ENCODE data around the gene SCARB2. TPM values are rescaled to one million over a fixed set of nuclear protein-coding genes. Genes with fewer than 3 reads are reported as not detected.

The SCARB2 gene
- total RNA-seq, 1 donor from 2014 or later: 9.4 TPM

DNA sequence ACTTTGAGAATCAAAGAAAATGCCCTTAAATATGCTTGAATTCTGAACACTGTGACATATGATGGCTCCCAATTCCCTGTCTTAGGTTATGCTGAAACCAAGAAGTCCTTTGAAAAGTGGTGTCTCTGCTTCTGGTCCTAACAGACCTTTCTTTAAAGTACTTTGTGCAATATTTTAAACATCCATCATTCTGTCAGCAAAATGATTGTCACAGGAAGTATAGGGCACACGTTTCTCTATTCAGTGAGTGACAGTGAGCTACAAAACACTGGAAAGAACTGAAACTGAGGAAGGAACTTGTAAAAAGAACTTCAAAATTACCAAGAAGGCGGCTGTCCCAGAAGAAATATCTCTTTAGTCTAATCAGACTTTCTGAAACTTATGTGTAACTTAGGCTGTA lies 53.3 kb downstream of the SCARB2 start:
- intact Hi-C loops (cut with micrococcal nuclease): no loop called here

DNA sequence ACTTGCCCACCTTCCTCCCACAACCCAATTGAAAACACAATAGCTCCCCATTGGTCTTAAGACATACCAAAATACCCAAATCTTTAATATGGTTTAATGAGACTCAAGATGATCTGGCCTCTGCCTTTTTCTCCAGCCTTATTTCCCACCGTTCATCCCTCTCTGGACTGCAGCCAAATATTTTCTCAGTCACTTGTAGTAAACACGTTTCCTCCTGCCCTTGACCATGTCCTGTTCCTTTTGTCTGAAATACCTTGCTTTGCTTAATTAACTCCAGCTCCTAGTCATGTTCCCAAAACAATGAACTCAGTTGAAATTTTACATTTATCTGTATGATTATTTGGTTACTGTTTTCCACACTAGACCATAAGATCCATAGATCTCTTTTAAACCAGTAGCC lies 57.0 kb downstream of the SCARB2 start:
- intact Hi-C loops (cut with micrococcal nuclease): no loop called here

DNA sequence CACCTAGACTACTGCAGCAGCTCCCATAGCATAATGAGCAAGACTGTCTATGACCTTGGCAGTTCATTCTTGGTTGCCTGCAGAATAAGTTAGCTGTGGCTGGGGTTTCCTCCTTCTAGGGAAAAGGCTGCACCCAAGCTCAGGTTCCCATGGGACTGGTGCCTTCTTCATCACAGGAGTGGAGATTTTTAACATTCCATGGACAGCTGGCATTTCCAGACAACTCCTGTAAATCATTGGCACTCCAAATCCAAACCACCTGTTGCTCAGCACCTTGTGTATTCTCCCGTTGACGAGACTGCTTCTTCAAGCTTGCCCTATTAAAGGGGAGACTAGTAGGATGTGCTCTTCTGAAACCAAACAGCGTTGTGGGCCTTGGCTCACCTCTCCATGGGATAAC lies 57.6 kb downstream of the SCARB2 start:
- intact Hi-C loops (cut with micrococcal nuclease): no loop called here

DNA sequence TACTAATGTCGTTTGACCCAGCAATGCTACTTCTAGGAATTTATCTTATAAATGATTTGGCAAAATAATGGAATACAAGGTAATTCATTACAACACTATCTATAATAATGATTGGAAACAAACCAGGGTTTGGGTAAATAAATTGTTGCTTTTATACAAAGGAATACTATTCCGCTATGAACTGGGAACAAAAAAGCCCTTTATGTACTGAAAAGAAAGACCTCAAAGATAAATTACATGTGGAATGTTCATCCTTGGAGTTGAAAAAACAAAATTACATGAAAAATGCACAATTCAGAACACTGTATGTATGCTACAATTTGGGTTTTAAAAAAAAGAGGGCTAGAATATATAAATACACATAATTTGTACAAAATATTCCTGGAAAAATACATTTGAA lies 60.3 kb downstream of the SCARB2 start:
- intact Hi-C loops (cut with micrococcal nuclease): no loop called here

DNA sequence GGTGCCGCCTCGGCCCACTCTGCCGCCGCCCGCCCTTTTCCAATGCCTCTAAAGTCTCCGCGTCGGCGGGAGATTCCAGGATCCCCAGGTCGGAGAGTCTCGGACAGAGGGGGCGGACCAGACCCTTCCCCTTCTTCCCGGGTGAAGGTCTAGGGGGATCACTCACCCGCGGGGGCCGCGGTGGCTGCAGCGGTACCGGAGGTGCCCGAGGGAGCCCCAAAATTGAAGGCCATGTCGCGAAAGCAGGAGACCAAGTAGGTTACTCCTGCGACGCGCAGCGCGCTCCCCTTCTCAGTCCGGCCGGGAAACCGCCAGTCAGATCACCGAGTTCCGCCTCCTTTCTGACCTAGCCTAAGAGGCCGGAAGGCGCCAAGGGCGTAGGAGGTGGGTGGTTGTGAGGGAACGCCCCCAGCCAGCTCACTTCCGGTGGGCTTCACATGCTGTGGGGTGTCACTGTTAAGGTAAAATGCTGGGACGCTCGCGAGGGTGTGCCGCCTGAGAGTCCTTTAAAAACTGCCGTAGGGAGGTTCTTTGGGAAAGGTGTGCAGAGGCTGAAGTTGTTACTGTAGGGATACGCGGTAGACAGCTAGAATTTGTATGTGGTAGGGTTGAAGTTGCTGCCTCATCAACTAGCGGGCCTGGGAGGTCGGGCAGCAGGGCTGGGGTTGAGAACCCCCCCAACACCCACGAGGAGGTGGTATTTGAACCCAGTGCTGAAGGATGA lies 65.3 kb downstream of the SCARB2 start, which contains the start of gene NUP54:
Gene NUP54, minus strand, starts transcription at position 256 of the 724 bp plus-strand sequence. Its CDS starts 23 bp downstream, at position 233.
- intact Hi-C loops (cut with micrococcal nuclease): loop anchor here (1.0 to 10.0 kb wide), 13 partner anchors 65 to 1714 kb away; partner anchors contain the start of genes CCNG2, G3BP2, MRPL1 and RCHY1

DNA sequence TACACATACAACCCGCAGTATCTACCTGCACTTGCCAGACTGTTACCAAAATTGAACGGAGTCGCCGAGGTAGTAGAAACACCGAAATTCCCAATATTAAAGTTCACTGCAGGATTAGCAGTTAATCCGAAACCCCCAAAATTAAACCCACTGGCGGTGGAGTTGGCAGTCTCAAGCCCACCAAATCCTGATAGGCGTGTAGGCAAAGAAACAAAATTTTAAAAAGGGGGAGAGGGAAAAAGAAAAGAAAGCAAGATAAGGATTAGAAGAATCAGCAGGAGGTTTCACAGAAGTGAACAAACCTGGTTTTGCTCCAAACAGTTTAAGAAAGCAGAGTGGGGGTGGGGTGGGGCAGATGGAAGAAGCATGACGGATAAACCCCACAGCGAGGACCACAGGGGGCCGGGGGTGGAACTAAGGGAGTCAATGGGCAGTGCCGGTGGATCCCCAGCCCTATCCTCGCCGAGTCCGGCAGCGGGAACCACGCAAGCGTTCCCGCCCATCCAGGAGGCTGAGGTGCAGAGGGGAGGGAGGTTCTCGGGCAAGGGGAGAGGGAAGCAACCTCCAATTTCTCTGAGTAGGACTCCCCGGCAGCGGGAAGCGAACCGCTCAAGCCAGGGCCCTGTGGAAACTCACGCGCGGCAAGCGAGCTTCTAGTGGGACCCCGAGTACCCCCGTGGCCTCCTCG lies 66.0 kb downstream of the SCARB2 start:
- intact Hi-C loops (cut with micrococcal nuclease): loop anchor here (1.0 to 10.0 kb wide), 13 partner anchors 66 to 1715 kb away; partner anchors contain the start of genes CCNG2, G3BP2, MRPL1 and RCHY1

DNA sequence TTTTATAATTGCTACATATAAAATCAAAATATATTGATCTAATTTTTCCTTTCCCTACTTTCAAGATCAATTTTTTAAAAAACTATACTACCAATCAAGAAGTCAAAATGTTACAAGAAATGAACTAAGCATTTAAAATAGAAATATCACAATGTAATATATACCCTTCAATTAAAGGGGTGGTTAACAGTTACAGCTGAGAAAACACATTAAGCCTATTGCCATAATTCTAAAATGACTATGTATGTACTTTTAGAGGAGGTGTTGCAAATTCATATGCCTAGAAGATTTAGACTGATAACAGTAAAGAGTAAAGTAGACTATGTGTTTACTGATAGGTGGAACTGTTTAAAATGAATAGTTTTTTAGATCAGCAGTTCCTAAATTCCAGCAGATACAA lies 69.1 kb downstream of the SCARB2 start:
- intact Hi-C loops (cut with micrococcal nuclease): loop anchor here (10.0 kb wide), 1 partner anchor 840 kb away; no protein-coding TSS in a partner anchor

DNA sequence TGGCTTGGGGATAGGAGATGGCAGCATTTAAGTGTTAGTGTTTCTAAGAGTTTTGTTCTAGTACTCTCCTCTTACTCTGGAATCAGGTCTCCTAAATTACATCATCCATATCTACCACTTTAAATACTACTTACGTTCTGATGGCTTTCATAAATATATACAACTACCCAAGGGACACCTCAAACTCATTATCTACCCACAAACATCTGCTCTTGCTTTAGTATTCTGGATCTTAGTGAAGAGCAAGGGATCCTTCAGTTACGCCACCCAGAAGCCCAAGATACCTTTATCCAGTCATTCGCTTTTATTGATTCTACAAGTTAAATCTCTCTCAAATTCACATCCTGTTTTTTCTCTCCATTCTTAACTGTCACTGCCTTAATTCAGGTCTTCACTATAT lies 72.4 kb downstream of the SCARB2 start:
- intact Hi-C loops (cut with micrococcal nuclease): loop anchor here (10.0 kb wide), 1 partner anchor 844 kb away; no protein-coding TSS in a partner anchor

DNA sequence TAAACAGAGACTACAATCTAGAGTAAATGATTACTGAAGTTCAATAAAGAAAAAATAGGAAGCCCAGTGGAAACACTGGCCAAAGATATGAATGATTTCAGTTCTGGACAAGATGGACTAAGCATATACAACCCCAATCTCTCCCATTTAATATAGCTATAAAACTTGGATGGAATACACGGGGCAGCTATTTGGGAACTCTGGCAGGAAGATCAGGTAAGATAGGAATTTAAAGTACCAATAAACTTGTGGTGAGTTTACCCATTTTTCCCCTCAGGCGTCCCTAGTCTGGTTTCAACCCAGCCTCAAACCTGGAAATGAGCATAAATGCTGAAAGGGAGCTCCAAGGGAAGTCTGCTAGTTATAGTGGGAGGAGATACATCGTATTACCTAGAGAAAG lies 85.9 kb downstream of the SCARB2 start:
- intact Hi-C loops (cut with micrococcal nuclease): no loop called here

DNA sequence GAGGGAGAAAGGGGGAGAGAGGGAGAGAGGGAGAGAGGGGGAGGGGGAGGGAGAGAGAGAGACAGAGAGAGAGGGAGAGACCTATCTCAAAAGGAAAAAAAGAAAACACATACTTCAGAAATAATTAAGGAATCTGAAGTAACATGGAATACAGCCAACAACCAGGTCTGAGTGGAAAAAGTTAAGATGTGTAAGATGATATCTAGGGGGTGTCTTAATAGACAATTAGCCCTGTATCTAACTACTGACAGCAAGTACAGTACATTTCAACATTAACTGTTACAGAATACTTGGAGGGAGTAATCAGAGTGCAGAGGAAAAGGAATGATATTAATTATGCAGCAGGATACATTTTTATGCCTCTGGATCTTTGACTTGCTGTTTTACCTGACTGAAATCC lies 87.8 kb downstream of the SCARB2 start:
- intact Hi-C loops (cut with micrococcal nuclease): no loop called here

DNA sequence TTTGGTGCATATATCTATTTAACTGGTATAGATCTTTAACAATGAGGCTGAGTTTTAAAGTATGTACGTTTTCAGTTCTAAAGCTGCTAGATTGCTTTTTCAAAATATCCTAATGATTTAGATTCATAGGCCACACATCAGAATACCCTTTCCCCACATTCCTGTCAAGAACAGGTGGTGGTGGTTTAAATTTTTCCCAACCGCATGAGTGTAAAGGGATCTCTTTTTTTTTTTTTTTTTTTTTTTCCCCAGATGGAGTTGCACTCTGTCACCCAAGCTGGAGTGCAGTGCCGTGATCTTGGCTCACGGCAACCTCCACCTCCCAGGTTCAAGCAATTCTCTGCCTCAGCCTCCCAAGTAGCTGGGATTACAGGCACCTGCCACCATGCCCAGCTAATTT lies 93.4 kb downstream of the SCARB2 start:
- intact Hi-C loops (cut with micrococcal nuclease): no loop called here

DNA sequence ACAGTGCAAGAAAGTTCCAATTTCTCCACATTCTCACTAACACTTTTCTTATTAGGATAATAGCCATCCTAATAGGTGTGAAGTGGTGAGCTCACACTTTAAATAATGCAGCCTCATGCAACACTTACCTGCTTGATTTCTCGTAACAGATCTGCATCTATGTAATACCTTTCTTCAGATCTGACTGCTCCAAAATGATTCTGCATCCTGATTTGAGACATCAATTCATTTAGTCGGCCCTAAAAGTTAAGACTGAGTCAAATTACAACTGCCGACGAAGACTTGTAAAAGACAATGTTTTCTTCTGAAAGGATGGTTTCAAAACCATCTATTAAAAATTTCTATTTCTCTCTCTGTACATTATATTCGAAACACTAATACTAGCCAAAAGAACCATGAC lies 96.1 kb downstream of the SCARB2 start:
- intact Hi-C loops (cut with micrococcal nuclease): no loop called here

DNA sequence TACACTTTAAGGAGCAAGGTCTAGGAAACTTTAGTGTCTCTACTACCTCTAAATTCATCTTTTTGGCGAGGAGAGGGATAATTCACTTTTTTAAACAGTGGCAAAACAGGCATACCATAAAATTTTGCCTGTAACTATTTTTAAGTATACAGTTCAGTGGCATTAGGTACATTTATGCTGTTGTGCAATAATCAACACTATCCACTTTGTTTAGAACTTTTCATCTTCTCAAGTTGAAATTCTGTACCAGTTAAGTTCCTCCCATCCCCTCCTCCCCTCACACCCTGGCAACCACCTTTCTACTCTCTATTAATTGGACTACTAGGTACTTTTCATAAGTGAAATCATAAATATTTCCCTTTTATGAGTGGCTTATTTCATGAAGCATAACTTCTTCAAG lies 96.8 kb downstream of the SCARB2 start:
- intact Hi-C loops (cut with micrococcal nuclease): no loop called here

Other genes with a start within 250 kb of the SCARB2 start
- 58.7 and 59.9 TPM in 2 replicates for gene SDAD1, start 222.9 kb downstream of the SCARB2 start, total RNA-seq
- gene CXCL9, start 206.3 kb downstream of the SCARB2 start, total RNA-seq: 0.12 and 0.17 TPM in 2 replicates
- 9.8 and 10.5 TPM in 2 replicates for gene CXCL10, start 190.3 kb downstream of the SCARB2 start, total RNA-seq
- gene CXCL11, start 177.8 kb downstream of the SCARB2 start, total RNA-seq: 0.12 and 0.46 TPM in 2 replicates
- not detected in 2 replicates for gene ART3, start 139.1 kb downstream of the SCARB2 start, total RNA-seq
- 57.2 and 62.7 TPM in 2 replicates for gene NUP54, start 65.4 kb downstream of the SCARB2 start, total RNA-seq
- gene FAM47E, start 37.9 kb upstream of the SCARB2 start, total RNA-seq: not detected in 2 replicates
- gene STBD1, start 92.9 kb upstream of the SCARB2 start, total RNA-seq: 1.9 and 2.3 TPM in 2 replicates
- not detected in 2 replicates for gene CCDC158, start 207.3 kb upstream of the SCARB2 start, total RNA-seq
- gene SHROOM3, start 221.4 kb upstream of the SCARB2 start, total RNA-seq: 0.02 TPM in 2 replicates

Measured in T-helper 1 cell treated with Interleukin-12 subunit alpha and Interleukin-12 subunit beta and Interleukin-4 antibody, amounts not matched to agents 30 ng/mL and 1 ng/mL, for 36 hours (primary cell).